ENCODE data around the gene SLC12A4. TPM values are rescaled to one million over a fixed set of nuclear protein-coding genes. Genes with fewer than 3 reads are reported as not detected.

Gene SLC12A4
- total and polyA plus RNA-seq, 2 of the 13 experiments (the other 11 are each of a cell fraction or from before 2014, with no cell fraction given), result 65.1 to 84.3 TPM

GRCh38 chr16:68005211-68005610 lies 36.8 kb upstream of the SLC12A4 start:
- intact Hi-C loops (cut with micrococcal nuclease; ENCODE audit: unreplicated experiment), result no loop called here
- DNase-seq (ENCODE audit: low spot score) (no peak), ATAC-seq (no peak), FAIRE-seq (no peak)
- Histone ChIP-seq H3K4me2 (ENCODE audit: low read depth, low read length) (no peak overlapping the region), H3K79me2 (ENCODE audit: insufficient read depth, low read length) (no peaks in the 10 kb centered on the region), H4K20me1 (ENCODE audit: insufficient read depth, low read length) (no peaks in the 10 kb centered on the region), H3K27ac (ENCODE audit: extremely low read length, insufficient read depth, low read length) (no peak overlapping the region), H3K4me3 (replicated peaks in 1 of 3; ENCODE audit: insufficient read depth in 1 of 3, low read depth in 2 of 3, low read length in 3 of 3) (no peak overlapping the region), H3K36me3 (replicated peaks in 1 of 2; ENCODE audit: control insufficient read depth in 1 of 2, insufficient read depth in 2 of 2, low read length in 2 of 2) (no peaks in the 10 kb centered on the region), H3K4me1 (ENCODE audit: insufficient read depth, low read length) (peaks cover 30% of the 10 kb centered on the region), H3K9ac (ENCODE audit: insufficient read depth, low read depth, low read length) (no peak overlapping the region), H3K27me3 (ENCODE audit: control insufficient read depth in 1 of 2, insufficient read depth in 2 of 2, low read length in 2 of 2) (peaks cover 0 to 8% of the 10 kb centered on the region in 2 experiments; a peak in 2 of 5 replicates), H3K9me3 (ENCODE audit: low read length) (no peaks in the 10 kb centered on the region), H2AFZ (ENCODE audit: low read length) (no peak overlapping the region)
- no TSS peak for BruUV-seq (replicated peaks)
- ChIA-PET POLR2A (interaction anchor here (0.6 to 2.1 kb wide), 3 partner anchors 17 to 106 kb away, joined by 3 to 7 read pairs (median 4); partner anchors contain the start of genes DDX28 and DUS2), CTCF (ENCODE audit: low intra/inter-chr PET ratio, low total read pairs) (no interaction called here)
- no peak for TF ChIP-seq ZNF629 (CRISPR knock-in tag; conservative IDR thresholded peaks at IDR 0.05)
- TF ChIP-seq DDIT3 (CRISPR knock-in tag; IDR thresholded peaks at IDR 0.05), result no peak
- 56% methylated on average over 9 of the region's 9 CpGs for WGBS (ENCODE audit: low lambda C conversion rate)
- in situ Hi-C loops (cut with HindIII; ENCODE audit: extremely low pct_ligation_motif_present, low pct_unique_long_range_greater_than_20kb), result no loop called here

DNA sequence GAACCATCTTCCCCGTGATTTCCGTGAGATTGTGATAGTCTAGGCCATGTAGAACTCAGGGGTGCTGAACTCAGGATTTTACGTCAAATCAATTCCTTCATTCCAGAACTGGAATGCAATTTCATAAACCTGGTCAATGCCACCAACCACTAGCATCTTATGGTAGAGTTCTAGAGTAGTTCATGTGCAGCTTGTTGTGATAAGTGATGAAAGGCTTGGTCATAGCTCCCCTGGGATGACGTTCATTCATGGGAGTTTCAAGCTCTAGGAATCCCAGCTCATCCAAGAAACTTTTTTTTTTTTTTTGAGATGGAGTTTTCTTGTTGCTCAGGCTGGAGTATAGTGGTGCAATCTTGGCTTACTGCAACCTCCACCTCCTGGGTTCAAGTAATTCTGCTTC lies 34.6 kb upstream of the SLC12A4 start:
- Histone ChIP-seq H3K4me3 (replicated peaks in 1 of 3; ENCODE audit: insufficient read depth in 1 of 3, low read depth in 2 of 3, low read length in 3 of 3) (no peak overlapping the region), H3K27me3 (ENCODE audit: control insufficient read depth in 1 of 2, insufficient read depth in 2 of 2, low read length in 2 of 2) (no peaks in the 10 kb centered on the region), H3K79me2 (ENCODE audit: insufficient read depth, low read length) (no peaks in the 10 kb centered on the region), H3K9ac (ENCODE audit: insufficient read depth, low read depth, low read length) (no peak overlapping the region), H3K4me2 (ENCODE audit: low read depth, low read length) (no peak overlapping the region), H3K4me1 (ENCODE audit: insufficient read depth, low read length) (peaks cover 51% of the 10 kb centered on the region), H2AFZ (ENCODE audit: low read length) (no peak overlapping the region), H4K20me1 (ENCODE audit: insufficient read depth, low read length) (no peaks in the 10 kb centered on the region), H3K36me3 (replicated peaks in 1 of 2; ENCODE audit: control insufficient read depth in 1 of 2, insufficient read depth in 2 of 2, low read length in 2 of 2) (no peaks in the 10 kb centered on the region), H3K9me3 (ENCODE audit: low read length) (no peaks in the 10 kb centered on the region), H3K27ac (ENCODE audit: extremely low read length, insufficient read depth, low read length) (no peak overlapping the region)
- FAIRE-seq (no peak), DNase-seq (ENCODE audit: low spot score) (no peak), ATAC-seq (no peak)
- intact Hi-C loops (cut with micrococcal nuclease; ENCODE audit: unreplicated experiment) (no loop called here), in situ Hi-C loops (cut with HindIII; ENCODE audit: extremely low pct_ligation_motif_present, low pct_unique_long_range_greater_than_20kb) (no loop called here)
- WGBS (ENCODE audit: low lambda C conversion rate), result 35% methylated on average over 4 of the region's 4 CpGs
- ChIA-PET CTCF (ENCODE audit: low intra/inter-chr PET ratio, low total read pairs) (no interaction called here), POLR2A (interaction anchor here (1.0 to 1.9 kb wide), 2 partner anchors 18 to 19 kb away, joined by 3 to 4 read pairs; no protein-coding TSS in a partner anchor)
- no peak for TF ChIP-seq ZC3H4 (CRISPR knock-in tag; IDR thresholded peaks at IDR 0.05; ENCODE audit: borderline replicate concordance)
- TF ChIP-seq ZBTB37 (CRISPR knock-in tag; IDR thresholded peaks at IDR 0.05), result no peak
- TF ChIP-seq, protein P1, sequence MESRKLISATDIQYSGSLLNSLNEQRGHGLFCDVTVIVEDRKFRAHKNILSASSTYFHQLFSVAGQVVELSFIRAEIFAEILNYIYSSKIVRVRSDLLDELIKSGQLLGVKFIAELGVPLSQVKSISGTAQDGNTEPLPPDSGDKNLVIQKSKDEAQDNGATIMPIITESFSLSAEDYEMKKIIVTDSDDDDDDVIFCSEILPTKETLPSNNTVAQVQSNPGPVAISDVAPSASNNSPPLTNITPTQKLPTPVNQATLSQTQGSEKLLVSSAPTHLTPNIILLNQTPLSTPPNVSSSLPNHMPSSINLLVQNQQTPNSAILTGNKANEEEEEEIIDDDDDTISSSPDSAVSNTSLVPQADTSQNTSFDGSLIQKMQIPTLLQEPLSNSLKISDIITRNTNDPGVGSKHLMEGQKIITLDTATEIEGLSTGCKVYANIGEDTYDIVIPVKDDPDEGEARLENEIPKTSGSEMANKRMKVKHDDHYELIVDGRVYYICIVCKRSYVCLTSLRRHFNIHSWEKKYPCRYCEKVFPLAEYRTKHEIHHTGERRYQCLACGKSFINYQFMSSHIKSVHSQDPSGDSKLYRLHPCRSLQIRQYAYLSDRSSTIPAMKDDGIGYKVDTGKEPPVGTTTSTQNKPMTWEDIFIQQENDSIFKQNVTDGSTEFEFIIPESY (CRISPR knock-in tag; IDR thresholded peaks at IDR 0.05), result no peak
- TF ChIP-seq DNMT3B (CRISPR knock-in tag; conservative IDR thresholded peaks at IDR 0.05), result no peak
- no peak for TF ChIP-seq HNF4G (IDR thresholded peaks at IDR 0.05; ENCODE audit: borderline replicate concordance, low read depth, low read length)
- TF ChIP-seq HNF4G (CRISPR knock-in tag; IDR thresholded peaks at IDR 0.05; ENCODE audit: borderline replicate concordance, low read depth), result no peak
- TF ChIP-seq ZNF550 (CRISPR knock-in tag; IDR thresholded peaks at IDR 0.05; ENCODE audit: borderline replicate concordance), result no peak
- BruUV-seq (replicated peaks), result no TSS peak
